Measurements from ENCODE around the gene CAMTA1.

CAMTA1 gene

GRCh38 chr1:7646981-7647901 is 862.0 kb downstream of the CAMTA1 start:
- TF ChIP-seq ZNF274 (IDR thresholded peaks at IDR 0.05; ENCODE audit: low read depth, low read length) = no peak
- no peak overlapping the region for H3K4me3 ChIP-seq (ENCODE audit: low read length)

GRCh38 chr1:7648761-7649384 is 863.6 kb downstream of the CAMTA1 start:
- TF ChIP-seq ZNF274 (IDR thresholded peaks at IDR 0.05; ENCODE audit: low read depth, low read length) = no peak
- H3K4me3 ChIP-seq (ENCODE audit: low read length) = no peak overlapping the region

DNA sequence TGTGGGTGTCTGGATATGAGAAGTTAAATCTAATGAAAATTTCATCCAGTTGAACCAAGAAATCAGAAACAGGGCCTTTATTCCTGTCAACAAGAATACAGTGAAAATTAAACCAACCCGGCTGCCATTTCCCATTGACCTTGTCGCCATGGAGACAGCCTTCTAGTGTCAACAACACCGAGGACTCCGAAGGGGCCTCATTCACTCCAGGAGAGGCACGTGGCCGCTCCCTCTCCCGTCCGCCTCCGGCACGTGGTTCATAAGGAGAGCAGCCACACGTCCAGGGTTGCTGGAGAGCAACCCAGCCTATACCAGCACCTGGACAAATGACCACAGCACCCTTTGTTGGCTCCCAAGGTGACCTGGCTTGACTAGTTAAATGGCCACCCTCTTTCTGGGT is 865.5 kb downstream of the CAMTA1 start:
- no peak overlapping the region for H3K4me3 ChIP-seq (ENCODE audit: low read length)
- TF ChIP-seq ZNF274 (IDR thresholded peaks at IDR 0.05; ENCODE audit: low read depth, low read length) = no peak

- no peak overlapping the region for H3K4me3 ChIP-seq (ENCODE audit: low read length)
- no peak for TF ChIP-seq ZNF274 (IDR thresholded peaks at IDR 0.05; ENCODE audit: low read depth, low read length)
Measured at GRCh38 chr1:7651203-7651602, 865.9 kb downstream of the CAMTA1 start.

DNA sequence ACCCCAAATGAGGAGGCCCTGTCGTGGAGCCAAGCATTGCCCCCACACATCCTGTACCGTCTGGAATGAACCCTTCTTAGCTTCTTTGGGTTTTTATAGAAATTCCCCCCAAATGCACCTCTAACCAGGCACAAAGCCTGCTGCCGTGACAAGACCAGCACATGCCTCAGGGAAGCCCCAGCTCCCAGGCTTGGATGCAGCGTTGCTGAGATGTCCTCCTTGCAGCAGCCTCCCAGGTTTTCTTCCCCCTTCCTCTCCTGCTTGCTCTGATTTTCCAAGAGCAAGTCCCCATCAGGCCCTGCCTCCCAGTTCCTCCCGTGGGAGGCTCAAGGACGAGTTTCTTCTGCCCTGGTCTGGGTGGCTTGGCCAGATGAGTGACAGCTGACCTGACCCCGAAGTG is 866.8 kb downstream of the CAMTA1 start:
- no peak for TF ChIP-seq ZNF274 (IDR thresholded peaks at IDR 0.05; ENCODE audit: low read depth, low read length)

GRCh38 chr1:7652515-7653098 is 867.4 kb downstream of the CAMTA1 start:
- no peak overlapping the region for H3K4me3 ChIP-seq (ENCODE audit: low read length)
- no peak for TF ChIP-seq ZNF274 (IDR thresholded peaks at IDR 0.05; ENCODE audit: low read depth, low read length)

More for the DNA sequence above, 866.8 kb downstream of the CAMTA1 start:
- no peak overlapping the region for H3K4me3 ChIP-seq (ENCODE audit: low read length)

DNA sequence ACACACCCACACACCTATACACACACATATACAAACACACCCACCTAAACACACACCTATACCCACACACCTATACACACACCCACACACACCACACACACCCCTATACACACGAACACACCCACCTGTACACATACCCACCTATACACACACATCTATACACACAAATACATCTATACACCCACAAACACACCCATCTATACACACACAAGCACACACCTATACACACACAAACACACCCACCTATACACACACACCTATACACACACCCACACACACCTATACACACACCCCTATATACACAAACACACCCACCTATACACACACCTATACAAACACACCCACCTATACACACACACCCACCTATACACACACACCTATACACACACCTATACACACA is 869.5 kb downstream of the CAMTA1 start:
- H3K4me3 ChIP-seq (ENCODE audit: low read length) = no peak overlapping the region
- no peak for TF ChIP-seq ZNF274 (IDR thresholded peaks at IDR 0.05; ENCODE audit: low read depth, low read length)

GRCh38 chr1:7655354-7655753 is 870.1 kb downstream of the CAMTA1 start:
- no peak for TF ChIP-seq ZNF274 (IDR thresholded peaks at IDR 0.05; ENCODE audit: low read depth, low read length)
- H3K4me3 ChIP-seq (ENCODE audit: low read length) = no peak overlapping the region

DNA sequence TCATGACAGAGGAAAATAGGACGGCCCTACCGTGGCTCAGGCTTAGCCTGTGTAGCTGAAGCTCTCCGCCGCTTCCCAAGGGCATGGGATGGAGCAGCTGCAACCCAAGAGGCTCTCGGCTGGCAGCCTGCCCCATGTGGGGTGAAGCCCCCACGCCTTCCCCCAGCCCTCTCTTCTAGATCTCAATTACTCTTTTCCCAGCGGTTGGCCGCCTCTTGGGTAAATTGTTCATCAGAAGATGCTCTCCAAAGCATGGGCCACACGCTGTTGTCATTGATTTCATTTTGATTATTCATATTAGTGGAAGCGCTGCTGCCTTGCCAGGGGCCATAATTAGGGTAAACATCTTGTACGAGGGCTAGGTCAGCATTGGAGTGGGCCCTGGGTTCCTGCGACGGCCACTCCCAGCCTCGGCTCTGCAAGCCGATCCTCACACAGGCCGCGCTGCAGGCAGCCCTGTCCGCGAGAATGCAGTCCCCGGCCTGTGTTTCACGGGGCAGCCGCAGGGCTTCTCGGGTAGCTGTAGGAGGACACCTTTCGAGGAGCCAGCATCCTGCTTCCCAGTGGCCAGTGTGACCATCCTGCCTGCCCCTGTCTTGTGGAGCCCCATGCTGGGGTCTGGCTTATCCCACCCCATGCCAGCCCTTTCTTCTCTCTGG is 871.4 kb downstream of the CAMTA1 start:
- H3K4me3 ChIP-seq (ENCODE audit: low read length) = no peak overlapping the region
- no peak for TF ChIP-seq ZNF274 (IDR thresholded peaks at IDR 0.05; ENCODE audit: low read depth, low read length)

DNA sequence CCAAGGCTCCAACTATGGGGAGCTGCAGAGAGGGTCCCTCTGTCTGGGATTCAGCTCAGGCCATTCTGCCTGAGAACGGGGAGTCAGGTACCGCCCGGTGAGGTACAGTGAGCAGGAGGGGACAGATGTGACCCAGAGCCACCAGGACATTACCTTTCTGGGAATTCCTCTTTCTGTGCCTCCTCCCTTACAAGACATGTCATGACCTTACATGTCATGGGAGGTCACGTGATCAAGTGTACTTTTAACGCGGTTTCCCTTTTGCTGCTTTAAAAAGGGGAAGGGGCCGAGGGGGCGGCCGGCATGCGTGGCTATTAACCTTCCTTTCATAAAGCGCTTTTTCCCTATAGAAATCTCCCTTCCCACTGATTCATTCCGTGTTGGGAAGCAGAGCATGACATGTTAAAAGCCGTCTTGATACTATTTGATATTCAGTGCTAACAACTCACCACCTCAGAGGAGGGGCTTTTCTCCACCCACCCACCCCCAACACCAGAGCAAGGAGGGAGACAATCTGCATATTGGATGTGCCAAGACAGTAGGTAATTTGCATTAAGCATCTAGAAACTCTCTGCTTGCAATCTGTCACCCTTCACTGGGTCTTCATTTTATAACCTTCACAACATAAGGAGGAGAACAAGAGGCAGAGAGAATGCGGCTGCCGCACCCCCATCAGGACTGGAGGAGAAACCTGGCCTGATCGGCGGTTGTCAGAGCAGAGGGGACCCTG is 872.2 kb downstream of the CAMTA1 start:
- no peak for TF ChIP-seq ZNF274 (IDR thresholded peaks at IDR 0.05; ENCODE audit: low read depth, low read length)
- H3K4me3 ChIP-seq (ENCODE audit: low read length) = no peak overlapping the region

DNA sequence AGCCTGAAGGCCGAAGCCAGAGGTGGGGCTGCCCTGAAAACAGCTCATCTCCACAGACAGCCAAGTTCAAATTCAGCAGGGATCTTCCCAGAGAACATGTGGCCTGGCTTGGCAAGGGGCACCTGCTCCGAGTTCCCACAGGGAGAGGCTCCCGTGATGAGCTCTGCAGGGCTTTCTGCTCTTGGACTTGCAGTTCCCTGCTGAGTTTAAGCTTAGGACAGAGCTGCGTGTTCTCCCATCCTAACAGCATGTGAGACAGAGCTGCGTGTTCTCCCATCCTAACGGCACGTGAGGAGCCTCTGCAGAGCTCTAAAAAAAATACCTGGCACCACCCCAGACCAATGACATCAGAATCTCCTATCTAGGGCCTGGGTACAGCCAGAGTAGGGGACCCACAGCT is 872.8 kb downstream of the CAMTA1 start:
- no peak for TF ChIP-seq ZNF274 (IDR thresholded peaks at IDR 0.05; ENCODE audit: low read depth, low read length)
- no peak overlapping the region for H3K4me3 ChIP-seq (ENCODE audit: low read length)

- no peak for TF ChIP-seq ZNF274 (IDR thresholded peaks at IDR 0.05; ENCODE audit: low read depth, low read length)
- H3K4me3 ChIP-seq (ENCODE audit: low read length) = no peak overlapping the region
Measured at GRCh38 chr1:7659514-7659913, 874.3 kb downstream of the CAMTA1 start.

DNA sequence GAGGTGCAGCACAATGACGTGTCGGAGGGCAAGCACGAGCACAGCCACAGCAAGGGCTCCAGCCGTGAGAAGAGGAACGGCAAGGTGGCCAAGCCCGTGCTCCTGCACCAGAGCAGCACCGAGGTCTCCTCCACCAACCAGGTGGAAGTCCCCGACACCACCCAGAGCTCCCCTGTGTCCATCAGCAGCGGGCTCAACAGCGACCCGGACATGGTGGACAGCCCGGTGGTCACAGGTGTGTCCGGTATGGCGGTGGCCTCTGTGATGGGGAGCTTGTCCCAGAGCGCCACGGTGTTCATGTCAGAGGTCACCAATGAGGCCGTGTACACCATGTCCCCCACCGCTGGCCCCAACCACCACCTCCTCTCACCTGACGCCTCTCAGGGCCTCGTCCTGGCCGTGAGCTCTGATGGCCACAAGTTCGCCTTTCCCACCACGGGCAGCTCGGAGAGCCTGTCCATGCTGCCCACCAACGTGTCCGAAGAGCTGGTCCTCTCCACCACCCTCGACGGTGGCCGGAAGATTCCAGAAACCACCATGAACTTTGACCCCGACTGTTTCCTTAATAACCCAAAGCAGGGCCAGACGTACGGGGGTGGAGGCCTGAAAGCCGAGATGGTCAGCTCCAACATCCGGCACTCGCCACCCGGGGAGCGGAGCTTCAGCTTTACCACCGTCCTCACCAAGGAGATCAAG is 878.3 kb downstream of the CAMTA1 start:
- TF ChIP-seq ZNF274 (IDR thresholded peaks at IDR 0.05; ENCODE audit: low read depth, low read length) = no peak

More for the DNA sequence above, 878.3 kb downstream of the CAMTA1 start:
- H3K4me3 ChIP-seq (ENCODE audit: low read length) = no peak overlapping the region

Measured in GM08714 (cell line).